Thyroid gland (tissue), 4 donors: Measurements from ENCODE around the gene RAB31.

Experiments
- CTCF ChIP-seq, 6 experiments: fragments of 200-600 bp in 3 of 6; fragments of 450-650 bp in 3 of 6; sonication (generic) in 3 of 6; IDR thresholded peaks; one replicate each; pipeline ENCODE4 v1.5.1; 2016 to 2019; ENCODE audit warnings: antibody characterized with exemption in 6 of 6, mild to moderate bottlenecking in 2 of 6, inconsistent platforms in 1 of 6, moderate library complexity in 1 of 6
- POLR2A ChIP-seq, 2 donors: fragments of 450-650 bp; IDR thresholded peaks; one replicate each; pipeline ENCODE4 v1.6.1; 2017; ENCODE audit warnings: antibody characterized with exemption in 2 of 2, mild to moderate bottlenecking in 2 of 2, moderate library complexity in 1 of 2

- no peak for TF ChIP-seq CTCF (IDR thresholded peaks at IDR 0.05)
- TF ChIP-seq POLR2A (IDR thresholded peaks at IDR 0.05): no peak
Measured at GRCh38 chr18:9885170-9886004, 177.3 kb downstream of the RAB31 start, which contains the start of gene TXNDC2.
